Activated naive CD4-positive, alpha-beta T cell (primary cell): ENCODE measurements around the gene SSR4.
"Not testable (repeated sequence)": the region's sequence is repeated elsewhere in the genome, so short reads cannot be mapped to it uniquely, and the experiment has no call there.

Experiments used
- DNase-seq, 4 experiments: peaks; one replicate each; lab custom pipeline; 2025; lab: John Stamatoyannopoulos, UW

SSR4 gene

GRCh38 chrX:153804100-153804595, 9.7 kb downstream of the SSR4 start:
- no peak for DNase-seq

- no peak for DNase-seq
These were observed 10.2 kb downstream of the SSR4 start for GRCh38 chrX:153804621-153805020.

- no peak for DNase-seq
These were observed 11.0 kb downstream of the SSR4 start for GRCh38 chrX:153805436-153805835.

GRCh38 chrX:153806999-153807575, 12.6 kb downstream of the SSR4 start:
- DNase-seq = no peak

GRCh38 chrX:153807976-153808375, 13.5 kb downstream of the SSR4 start:
- no peak for DNase-seq

GRCh38 chrX:153812220-153812619, 17.8 kb downstream of the SSR4 start:
- no peak for DNase-seq

GRCh38 chrX:153813161-153813560, 18.7 kb downstream of the SSR4 start:
- no peak for DNase-seq

- no peak for DNase-seq
These were observed 20.3 kb downstream of the SSR4 start for GRCh38 chrX:153814591-153815315.

GRCh38 chrX:153816831-153817690, 22.6 kb downstream of the SSR4 start:
- no peak for DNase-seq

- not testable (repeated sequence) for DNase-seq
These were observed 23.6 kb downstream of the SSR4 start for GRCh38 chrX:153818064-153818463.

- DNase-seq = peak in 1 of 4 experiments; percentile 54
These were observed 24.3 kb downstream of the SSR4 start for GRCh38 chrX:153818571-153819383.

GRCh38 chrX:153819384-153820040, 25.0 kb downstream of the SSR4 start:
- no peak for DNase-seq

- DNase-seq = no peak
These were observed 26.1 kb downstream of the SSR4 start for GRCh38 chrX:153820601-153821000.

- no peak for DNase-seq
These were observed 26.6 kb downstream of the SSR4 start for GRCh38 chrX:153821066-153821465.

- no peak for DNase-seq
These were observed 29.9 kb downstream of the SSR4 start for GRCh38 chrX:153824348-153824747.

GRCh38 chrX:153825042-153825441, 30.6 kb downstream of the SSR4 start:
- DNase-seq = no peak

GRCh38 chrX:153827016-153827415, 32.5 kb downstream of the SSR4 start:
- DNase-seq = no peak

GRCh38 chrX:153827903-153828302, 33.4 kb downstream of the SSR4 start:
- DNase-seq = no peak

- no peak for DNase-seq
These were observed 33.8 kb downstream of the SSR4 start for GRCh38 chrX:153828308-153828707.

GRCh38 chrX:153828723-153829548, 34.5 kb downstream of the SSR4 start:
- DNase-seq = no peak

GRCh38 chrX:153829549-153829798, 35.0 kb downstream of the SSR4 start:
- no peak for DNase-seq
